AG09319 (cell line): Measurements from ENCODE around the gene FEM1C.
"Not testable (repeated sequence)": the region's sequence is repeated elsewhere in the genome, so short reads cannot be mapped to it uniquely, and the experiment has no call there.

Experiments used
- DNase-seq: peaks from one replicate; pipeline ENCODE4 v3.0.0-alpha.2; 2010; ENCODE audit warnings: low read depth; ENCODE audit errors: extremely low read depth
- CTCF ChIP-seq: IDR thresholded peaks from 2 replicates; pipeline ENCODE4 v1.5.1; 2011; ENCODE audit warnings: low read depth, mild to moderate bottlenecking, inconsistent platforms, low read length, moderate library complexity

Gene FEM1C

GRCh38 chr5:115489733-115490132 lies 54.8 kb downstream of the FEM1C start:
- no peak for TF ChIP-seq CTCF
- no peak for DNase-seq

- no peak for TF ChIP-seq CTCF
These were observed 56.8 kb downstream of the FEM1C start for GRCh38 chr5:115487756-115488155.

DNA sequence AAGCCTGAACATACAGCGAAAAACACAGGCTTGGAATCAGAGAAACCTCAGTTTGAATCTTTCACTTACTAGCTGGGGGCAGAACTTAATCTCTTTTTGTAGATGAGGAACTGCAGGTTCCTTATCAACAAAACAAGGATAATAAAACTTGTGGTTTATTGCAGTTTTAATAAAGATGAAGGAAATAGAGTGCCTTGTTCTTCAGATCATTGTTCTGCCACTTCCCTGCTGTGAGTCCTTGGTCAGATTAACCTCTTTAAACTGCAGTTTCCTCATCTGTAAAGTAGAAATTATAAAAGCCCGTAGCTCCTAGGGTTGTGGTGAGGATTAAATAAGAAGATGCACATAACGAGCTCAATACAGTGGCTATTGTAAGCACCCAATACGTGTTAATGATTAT lies 57.4 kb downstream of the FEM1C start:
- TF ChIP-seq CTCF, result no peak
- no peak for DNase-seq

More at GRCh38 chr5:115487756-115488155, 56.8 kb downstream of the FEM1C start:
- DNase-seq, result no peak

DNA sequence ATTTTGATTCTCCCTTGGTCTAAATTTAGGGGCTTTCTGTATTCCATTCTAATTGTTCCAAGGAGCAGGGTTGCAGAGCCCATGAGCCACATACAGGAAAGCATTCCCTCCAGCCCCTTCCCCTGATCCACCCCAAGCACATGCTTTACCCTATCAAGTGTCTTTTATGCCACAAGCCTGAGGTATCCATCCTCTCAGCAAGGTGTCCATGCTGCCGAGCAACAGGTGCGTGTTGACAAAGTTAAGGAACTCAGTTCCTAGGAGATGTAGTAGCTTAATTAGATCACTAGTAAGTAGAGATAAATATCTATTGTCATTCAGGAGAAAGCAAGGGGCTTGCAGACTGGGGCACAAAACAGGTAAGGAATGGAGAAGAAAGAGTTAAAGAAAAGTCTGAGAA lies 57.8 kb downstream of the FEM1C start:
- no peak for TF ChIP-seq CTCF
- no peak for DNase-seq

DNA sequence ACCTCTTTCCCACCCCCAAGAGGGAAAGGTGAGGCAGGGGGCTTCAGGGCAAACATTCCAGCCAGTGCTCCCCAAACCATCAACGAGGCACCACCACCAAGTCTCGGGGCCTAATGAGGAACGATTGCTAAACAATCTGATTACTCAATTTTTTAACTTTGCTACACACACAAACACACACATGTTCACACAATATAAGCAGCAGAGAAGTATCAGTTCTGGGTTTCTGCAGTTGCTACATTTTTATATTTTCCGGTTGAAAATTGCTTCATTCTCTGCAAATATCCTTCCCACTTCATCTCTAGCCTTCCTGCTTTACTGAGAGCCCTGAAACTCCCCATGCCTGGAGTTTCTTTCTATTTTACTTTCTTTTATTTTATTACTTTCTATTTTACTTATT lies 60.2 kb downstream of the FEM1C start:
- no peak for DNase-seq
- no peak for TF ChIP-seq CTCF

GRCh38 chr5:115480900-115481299 lies 63.7 kb downstream of the FEM1C start:
- TF ChIP-seq CTCF, result no peak
- DNase-seq, result no peak

DNA sequence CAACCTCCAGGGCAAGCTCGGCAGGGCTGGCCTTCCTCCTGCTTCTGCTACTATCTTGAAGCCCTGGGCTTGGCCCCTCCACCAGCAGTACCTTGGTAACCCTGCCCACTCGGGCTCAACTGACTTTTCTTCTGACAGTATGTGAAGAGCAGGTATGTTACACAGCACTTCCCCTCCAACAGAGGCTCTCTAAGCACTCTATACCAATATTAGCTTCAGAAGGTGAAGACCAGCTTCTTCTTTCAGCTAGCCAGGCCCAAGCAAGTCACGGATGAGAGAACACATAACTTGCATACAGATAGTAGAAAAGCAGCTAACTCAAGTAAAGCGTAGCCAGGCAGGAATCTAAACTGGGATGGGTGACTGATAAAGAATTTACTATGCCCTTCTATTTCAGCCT lies 64.3 kb downstream of the FEM1C start:
- TF ChIP-seq CTCF, result no peak
- DNase-seq, result no peak

DNA sequence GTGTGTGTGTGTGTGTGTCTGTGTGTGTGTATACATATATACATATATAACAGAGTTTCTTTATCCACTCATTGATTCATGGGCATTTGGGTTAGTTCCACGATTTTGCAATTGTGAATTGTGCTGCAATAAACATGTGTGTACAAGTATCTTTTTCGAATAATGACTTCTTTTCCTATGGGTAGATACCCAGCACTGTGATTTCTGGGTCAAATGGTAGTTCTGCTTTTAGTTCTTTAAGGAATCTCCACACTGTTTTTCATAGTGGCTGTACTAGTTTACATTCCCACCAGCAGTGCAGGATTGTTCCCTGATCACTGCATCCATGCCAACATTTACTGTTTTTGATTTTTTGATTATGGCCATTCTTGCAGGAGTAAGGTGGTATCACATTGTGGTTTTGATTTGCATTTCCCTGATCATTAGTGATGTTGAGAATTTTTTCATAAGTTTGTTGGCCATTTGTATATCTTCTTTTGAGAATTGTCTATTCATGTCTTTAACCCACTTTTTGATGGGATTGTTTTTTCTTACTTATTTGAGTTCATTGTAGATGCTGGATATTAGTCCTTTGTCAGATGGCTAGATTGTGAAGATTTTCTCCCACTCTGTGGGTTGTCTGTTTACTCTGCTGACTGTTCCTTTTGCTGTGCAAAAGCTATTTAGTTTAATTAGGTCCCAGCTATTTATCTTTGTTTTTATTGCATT lies 65.3 kb downstream of the FEM1C start:
- DNase-seq, result not testable (repeated sequence)
